ENCODE data around the gene FSTL4.

DNA sequence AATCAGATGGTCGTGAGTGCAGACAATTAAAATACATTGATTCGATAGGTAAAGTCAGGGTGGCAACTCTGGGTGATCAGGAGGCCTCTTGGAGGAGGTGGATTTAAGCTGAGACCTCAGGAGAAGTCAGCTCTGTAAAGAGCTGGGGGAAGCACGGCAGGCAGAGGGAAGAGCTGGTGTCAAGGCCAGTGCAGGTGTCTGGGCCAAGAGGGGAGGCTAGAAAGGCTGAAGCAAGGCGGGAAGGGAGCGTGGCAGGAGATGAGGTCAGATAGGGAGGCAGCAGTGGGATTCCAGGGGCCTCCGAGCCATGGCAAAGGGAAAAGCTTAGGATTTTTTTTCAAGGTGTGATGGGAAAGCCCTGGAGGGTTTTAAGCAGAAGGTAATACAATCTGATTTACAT is 178.7 kb downstream of the FSTL4 start:
- TF ChIP-seq, protein P1, sequence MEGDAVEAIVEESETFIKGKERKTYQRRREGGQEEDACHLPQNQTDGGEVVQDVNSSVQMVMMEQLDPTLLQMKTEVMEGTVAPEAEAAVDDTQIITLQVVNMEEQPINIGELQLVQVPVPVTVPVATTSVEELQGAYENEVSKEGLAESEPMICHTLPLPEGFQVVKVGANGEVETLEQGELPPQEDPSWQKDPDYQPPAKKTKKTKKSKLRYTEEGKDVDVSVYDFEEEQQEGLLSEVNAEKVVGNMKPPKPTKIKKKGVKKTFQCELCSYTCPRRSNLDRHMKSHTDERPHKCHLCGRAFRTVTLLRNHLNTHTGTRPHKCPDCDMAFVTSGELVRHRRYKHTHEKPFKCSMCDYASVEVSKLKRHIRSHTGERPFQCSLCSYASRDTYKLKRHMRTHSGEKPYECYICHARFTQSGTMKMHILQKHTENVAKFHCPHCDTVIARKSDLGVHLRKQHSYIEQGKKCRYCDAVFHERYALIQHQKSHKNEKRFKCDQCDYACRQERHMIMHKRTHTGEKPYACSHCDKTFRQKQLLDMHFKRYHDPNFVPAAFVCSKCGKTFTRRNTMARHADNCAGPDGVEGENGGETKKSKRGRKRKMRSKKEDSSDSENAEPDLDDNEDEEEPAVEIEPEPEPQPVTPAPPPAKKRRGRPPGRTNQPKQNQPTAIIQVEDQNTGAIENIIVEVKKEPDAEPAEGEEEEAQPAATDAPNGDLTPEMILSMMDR (IDR thresholded peaks at IDR 0.05) = no peak
- no peak for TF ChIP-seq POLR2A (IDR thresholded peaks at IDR 0.05)

Data from body of pancreas (tissue), 4 donors.